HepG2 (cell line): ENCODE results near the gene DLL4. TPM values are rescaled to one million over a fixed set of nuclear protein-coding genes. Genes with fewer than 3 reads are reported as not detected.

Source experiments
- ATF7 ChIP-seq, 2 experiments: fragments of 450-650 bp in 1 of 2; sonication (generic) in 1 of 2; formaldehyde crosslinking in 1 of 2; IDR thresholded peaks; 2 replicates each; pipeline versions ENCODE4 v1.4.0 to v1.6.1; 2016 to 2020; ENCODE audit warnings: antibody characterized with exemption in 1 of 2, mild to moderate bottlenecking in 1 of 2, missing genetic modification reagents in 1 of 2
- GMEB2 ChIP-seq: IDR thresholded peaks from 2 replicates; pipeline ENCODE4 v1.6.1; 2016; ENCODE audit warnings: missing biosample characterization, missing genetic modification reagents, low read depth
- HNRNPH1 ChIP-seq: fragments of 200-400 bp; formaldehyde crosslinking; optimal IDR thresholded peaks from 2 replicates; pipeline ENCODE3; 2017; ENCODE audit warnings: mild to moderate bottlenecking, low read depth, low read length
- KDM5B ChIP-seq: sonication (generic); formaldehyde crosslinking; IDR thresholded peaks from 2 replicates; pipeline ENCODE4 v1.4.0; 2020; ENCODE audit warnings: missing genetic modification reagents, mild to moderate bottlenecking, borderline replicate concordance
- NCOA2 ChIP-seq: sonication (generic); formaldehyde crosslinking; IDR thresholded peaks from 2 replicates; pipeline ENCODE4 v1.8.0; 2022; ENCODE audit warnings: inconsistent platforms
- NR1H2 ChIP-seq: sonication (generic); formaldehyde crosslinking; IDR thresholded peaks from 2 replicates; pipeline ENCODE4 v1.8.1; 2022; ENCODE audit warnings: low read depth, missing genetic modification reagents, borderline replicate concordance
- ONECUT2 ChIP-seq: sonication (generic); formaldehyde crosslinking; IDR thresholded peaks from 2 replicates; pipeline ENCODE4 v1.4.0; 2020; ENCODE audit warnings: missing genetic modification reagents
- PLSCR1 ChIP-seq: sonication (generic); formaldehyde crosslinking; IDR thresholded peaks from 2 replicates; pipeline ENCODE4 v1.5.0; 2020; ENCODE audit warnings: missing genetic modification reagents, mild to moderate bottlenecking, borderline replicate concordance
- SNAPC5 ChIP-seq: sonication (generic); formaldehyde crosslinking; IDR thresholded peaks from 2 replicates; pipeline ENCODE4 v1.8.1; 2023; ENCODE audit warnings: mild to moderate bottlenecking, missing genetic modification reagents, borderline replicate concordance
- SOX6 ChIP-seq, 2 experiments: fragments of 450-650 bp in 1 of 2; sonication (generic) in 1 of 2; formaldehyde crosslinking in 1 of 2; IDR thresholded peaks; 2 replicates each; pipeline versions ENCODE4 v1.4.0 to v1.6.1; 2017 to 2020; ENCODE audit warnings: antibody characterized with exemption in 1 of 2, mild to moderate bottlenecking in 1 of 2, missing genetic modification reagents in 1 of 2
- ZFY ChIP-seq: sonication (generic); formaldehyde crosslinking; IDR thresholded peaks from 2 replicates; pipeline ENCODE4 v1.4.0; 2020; ENCODE audit warnings: missing genetic modification reagents
- ZNF124 ChIP-seq: sonication (generic); formaldehyde crosslinking; IDR thresholded peaks from 2 replicates; pipeline ENCODE4 v1.4.0; 2020; ENCODE audit warnings: missing genetic modification reagents
- ZNF296 ChIP-seq: sonication (generic); formaldehyde crosslinking; conservative IDR thresholded peaks from 2 replicates; pipeline ENCODE4 v1.5.0; 2020; ENCODE audit warnings: mild to moderate bottlenecking, missing genetic modification reagents
- ZNF616 ChIP-seq: sonication (generic); formaldehyde crosslinking; IDR thresholded peaks from 2 replicates; pipeline ENCODE4 v1.5.0; 2020; ENCODE audit warnings: low read depth, mild to moderate bottlenecking, missing genetic modification reagents
- ZNF782 ChIP-seq: sonication (generic); formaldehyde crosslinking; IDR thresholded peaks from 2 replicates; pipeline ENCODE4 v1.4.0; 2020; ENCODE audit warnings: missing genetic modification reagents, mild to moderate bottlenecking, borderline replicate concordance
- polyA plus RNA-seq, 8 experiments: library from polyadenylated mRNA; depleted of rRNA in 3 of 8; stranded (reverse) in 7 of 8; unstranded in 1 of 8; fragments of >200 nt; fragmentation: Illumina TruSeq in 4 of 8; extraction: Trizol in 4 of 8; gene quantifications; 2 replicates each; pipeline versions ENCODE4 v1.2.1 to v1.2.3, GENCODE V29; 2011 to 2016; ENCODE audit warnings: low read depth in 4 of 8, missing spikeins in 1 of 8, mixed read lengths in 1 of 8; ENCODE audit not compliant: insufficient read depth in 1 of 8
- total RNA-seq, 5 experiments: library from RNA; depleted of rRNA; stranded (reverse); fragments of >200 nt; fragmentation: Illumina TruSeq; extraction: Trizol; gene quantifications; 2 replicates each; pipeline ENCODE4 v1.2.3, GENCODE V29; 2016; ENCODE audit warnings: low read depth in 1 of 5
- TF ChIP-seq, protein P1 (sequence below): sonication (generic); formaldehyde crosslinking; conservative IDR thresholded peaks from 2 replicates; pipeline ENCODE4 v1.8.0; 2022; ENCODE audit warnings: low read depth, missing genetic modification reagents
- TF ChIP-seq, protein P2 (sequence below): sonication (generic); formaldehyde crosslinking; IDR thresholded peaks from 2 replicates; pipeline ENCODE4 v1.4.0; 2020; ENCODE audit warnings: missing genetic modification reagents
- TF ChIP-seq, protein P3 (sequence below): sonication (generic); formaldehyde crosslinking; IDR thresholded peaks from 2 replicates; pipeline ENCODE4 v1.5.1; 2020; ENCODE audit warnings: missing genetic modification reagents, mild to moderate bottlenecking, borderline replicate concordance
- TF ChIP-seq, protein P4 (sequence below): IDR thresholded peaks from 2 replicates; pipeline ENCODE4 v1.6.1; 2016

The DLL4 gene
- total and polyA plus RNA-seq, 2 of the 13 experiments (the other 11 are each of a cell fraction or from before 2014, with no cell fraction given), result 0.20 to 0.25 TPM

DNA sequence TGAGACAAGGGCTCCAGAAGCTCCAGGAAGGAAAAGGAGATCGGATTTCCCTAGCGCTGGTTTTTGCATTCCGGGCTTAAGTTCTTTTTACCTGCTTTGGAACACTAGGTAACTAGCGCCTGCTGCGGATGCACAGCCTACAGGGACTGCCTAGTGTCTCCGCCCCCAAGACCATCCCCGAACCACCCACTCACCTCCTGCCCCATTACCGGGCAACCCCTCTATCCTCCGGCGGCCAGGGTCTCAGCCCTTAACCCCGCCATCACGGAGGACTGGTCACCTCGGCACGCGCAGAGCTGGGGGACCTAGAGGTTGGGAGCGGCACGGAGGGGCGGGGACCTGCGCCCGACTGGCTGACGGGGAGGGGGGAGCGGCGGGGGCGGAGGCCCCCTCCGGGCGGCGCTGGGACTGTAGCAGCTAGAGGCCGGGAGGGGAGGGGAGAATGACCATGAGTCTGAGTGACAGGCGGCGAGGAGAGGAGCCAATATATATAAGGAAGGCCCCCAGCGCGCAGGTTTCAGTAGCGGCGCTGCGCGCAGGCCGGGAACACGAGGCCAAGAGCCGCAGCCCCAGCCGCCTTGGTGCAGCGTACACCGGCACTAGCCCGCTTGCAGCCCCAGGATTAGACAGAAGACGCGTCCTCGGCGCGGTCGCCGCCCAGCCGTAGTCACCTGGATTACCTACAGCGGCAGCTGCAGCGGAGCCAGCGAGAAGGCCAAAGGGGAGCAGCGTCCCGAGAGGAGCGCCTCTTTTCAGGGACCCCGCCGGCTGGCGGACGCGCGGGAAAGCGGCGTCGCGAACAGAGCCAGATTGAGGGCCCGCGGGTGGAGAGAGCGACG is at the start of gene DLL4 (continued):
- TF ChIP-seq ATF7 (IDR thresholded peaks at IDR 0.05) (no peak), ATF7 (CRISPR knock-in tag; IDR thresholded peaks at IDR 0.05) (no peak), KDM5B (no peak), ZFY (peak; percentile 45; the same call in 1 of the 2 replicates), HNRNPH1 (no peak), ZNF616 (CRISPR knock-in tag) (no peak), SNAPC5 (no peak), SOX6 (IDR thresholded peaks at IDR 0.05) (no peak), SOX6 (CRISPR knock-in tag; IDR thresholded peaks at IDR 0.05) (no peak), ONECUT2 (CRISPR knock-in tag) (no peak), ZNF296 (no peak), ZNF124 (CRISPR knock-in tag) (no peak), NCOA2 (no peak), GMEB2 (CRISPR knock-in tag) (no peak), NR1H2 (CRISPR knock-in tag) (no peak), PLSCR1 (CRISPR knock-in tag) (no peak), ZNF782 (CRISPR knock-in tag) (0 out of 2 replicates have a peak, but pooled peaks have one; percentile 20)
- TF ChIP-seq, protein P1, sequence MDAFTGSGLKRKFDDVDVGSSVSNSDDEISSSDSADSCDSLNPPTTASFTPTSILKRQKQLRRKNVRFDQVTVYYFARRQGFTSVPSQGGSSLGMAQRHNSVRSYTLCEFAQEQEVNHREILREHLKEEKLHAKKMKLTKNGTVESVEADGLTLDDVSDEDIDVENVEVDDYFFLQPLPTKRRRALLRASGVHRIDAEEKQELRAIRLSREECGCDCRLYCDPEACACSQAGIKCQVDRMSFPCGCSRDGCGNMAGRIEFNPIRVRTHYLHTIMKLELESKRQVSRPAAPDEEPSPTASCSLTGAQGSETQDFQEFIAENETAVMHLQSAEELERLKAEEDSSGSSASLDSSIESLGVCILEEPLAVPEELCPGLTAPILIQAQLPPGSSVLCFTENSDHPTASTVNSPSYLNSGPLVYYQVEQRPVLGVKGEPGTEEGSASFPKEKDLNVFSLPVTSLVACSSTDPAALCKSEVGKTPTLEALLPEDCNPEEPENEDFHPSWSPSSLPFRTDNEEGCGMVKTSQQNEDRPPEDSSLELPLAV (CRISPR knock-in tag), result no peak
- TF ChIP-seq, protein P2, sequence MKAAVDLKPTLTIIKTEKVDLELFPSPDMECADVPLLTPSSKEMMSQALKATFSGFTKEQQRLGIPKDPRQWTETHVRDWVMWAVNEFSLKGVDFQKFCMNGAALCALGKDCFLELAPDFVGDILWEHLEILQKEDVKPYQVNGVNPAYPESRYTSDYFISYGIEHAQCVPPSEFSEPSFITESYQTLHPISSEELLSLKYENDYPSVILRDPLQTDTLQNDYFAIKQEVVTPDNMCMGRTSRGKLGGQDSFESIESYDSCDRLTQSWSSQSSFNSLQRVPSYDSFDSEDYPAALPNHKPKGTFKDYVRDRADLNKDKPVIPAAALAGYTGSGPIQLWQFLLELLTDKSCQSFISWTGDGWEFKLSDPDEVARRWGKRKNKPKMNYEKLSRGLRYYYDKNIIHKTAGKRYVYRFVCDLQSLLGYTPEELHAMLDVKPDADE (CRISPR knock-in tag), result no peak
- TF ChIP-seq, protein P3, sequence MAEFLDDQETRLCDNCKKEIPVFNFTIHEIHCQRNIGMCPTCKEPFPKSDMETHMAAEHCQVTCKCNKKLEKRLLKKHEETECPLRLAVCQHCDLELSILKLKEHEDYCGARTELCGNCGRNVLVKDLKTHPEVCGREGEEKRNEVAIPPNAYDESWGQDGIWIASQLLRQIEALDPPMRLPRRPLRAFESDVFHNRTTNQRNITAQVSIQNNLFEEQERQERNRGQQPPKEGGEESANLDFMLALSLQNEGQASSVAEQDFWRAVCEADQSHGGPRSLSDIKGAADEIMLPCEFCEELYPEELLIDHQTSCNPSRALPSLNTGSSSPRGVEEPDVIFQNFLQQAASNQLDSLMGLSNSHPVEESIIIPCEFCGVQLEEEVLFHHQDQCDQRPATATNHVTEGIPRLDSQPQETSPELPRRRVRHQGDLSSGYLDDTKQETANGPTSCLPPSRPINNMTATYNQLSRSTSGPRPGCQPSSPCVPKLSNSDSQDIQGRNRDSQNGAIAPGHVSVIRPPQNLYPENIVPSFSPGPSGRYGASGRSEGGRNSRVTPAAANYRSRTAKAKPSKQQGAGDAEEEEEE (CRISPR knock-in tag), result no peak
- TF ChIP-seq, protein P4, sequence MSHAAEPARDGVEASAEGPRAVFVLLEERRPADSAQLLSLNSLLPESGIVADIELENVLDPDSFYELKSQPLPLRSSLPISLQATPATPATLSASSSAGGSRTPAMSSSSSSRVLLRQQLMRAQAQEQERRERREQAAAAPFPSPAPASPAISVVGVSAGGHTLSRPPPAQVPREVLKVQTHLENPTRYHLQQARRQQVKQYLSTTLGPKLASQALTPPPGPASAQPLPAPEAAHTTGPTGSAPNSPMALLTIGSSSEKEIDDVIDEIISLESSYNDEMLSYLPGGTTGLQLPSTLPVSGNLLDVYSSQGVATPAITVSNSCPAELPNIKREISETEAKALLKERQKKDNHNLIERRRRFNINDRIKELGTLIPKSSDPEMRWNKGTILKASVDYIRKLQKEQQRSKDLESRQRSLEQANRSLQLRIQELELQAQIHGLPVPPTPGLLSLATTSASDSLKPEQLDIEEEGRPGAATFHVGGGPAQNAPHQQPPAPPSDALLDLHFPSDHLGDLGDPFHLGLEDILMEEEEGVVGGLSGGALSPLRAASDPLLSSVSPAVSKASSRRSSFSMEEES (CRISPR knock-in tag), result no peak
